Right atrium auricular region (tissue), 2 donors: ENCODE data around the gene CDC6. TPM values are rescaled to one million over a fixed set of nuclear protein-coding genes. Genes with fewer than 3 reads are reported as not detected.

Experiments
- DNase-seq: peaks from one replicate; pipeline ENCODE4 v3.0.0-alpha.2; 2019; ENCODE audit warnings: low spot score
- H3K27ac ChIP-seq, 2 donors: fragments of 200-600 bp; sonication (generic); 1 replicate in 1 of 2; 2 replicates in 1 of 2; pipeline ENCODE4 v1.5.1; 2016 to 2019
- H3K27me3 ChIP-seq, 2 donors: fragments of 200-600 bp; sonication (generic); one replicate each; pipeline versions ENCODE4 v1.5.1 to v1.6.0; 2017 to 2019
- H3K36me3 ChIP-seq: fragments of 200-600 bp; sonication (generic); one replicate; pipeline ENCODE4 v1.5.1; 2016
- H3K4me1 ChIP-seq, 2 donors: fragments of 200-600 bp; sonication (generic); one replicate each; pipeline versions ENCODE4 v1.5.1 to v1.6.0; 2017 to 2019
- H3K4me3 ChIP-seq, 2 donors: fragments of 200-600 bp; sonication (generic); 1 replicate in 1 of 2; 2 replicates in 1 of 2; pipeline ENCODE4 v1.5.1; 2017 to 2019; ENCODE audit warnings: mild to moderate bottlenecking in 1 of 2, moderate library complexity in 1 of 2
- H3K9me3 ChIP-seq, 2 donors: fragments of 200-600 bp; sonication (generic); one replicate each; pipeline ENCODE4 v1.5.1; 2019
- total RNA-seq, 2 donors: library from RNA; depleted of rRNA; stranded (reverse); fragments of >200 nt; gene quantifications; one replicate each; pipeline ENCODE4 v1.1.0, GENCODE V29; 2016
- TF ChIP-seq, protein P1 (sequence below), 2 donors: fragments of 200-600 bp; sonication (generic); IDR thresholded peaks; one replicate each; pipeline ENCODE4 v1.5.1; 2019; ENCODE audit warnings: antibody characterized with exemption in 2 of 2

CDC6 gene
- total RNA-seq, 2 donors from 2014 or later: 0.44 to 1.0 TPM

- H3K36me3 ChIP-seq: no peaks in the 10 kb centered on the region
- DNase-seq: peak; percentile 99
- H3K27ac ChIP-seq: peak overlapping the region; percentile 96 to 98
- peaks cover 0 to 94% of the 10 kb centered on the region in 2 donors for H3K4me1 ChIP-seq
- peak overlapping the region; percentile 92 to 97 for H3K4me3 ChIP-seq
- H3K9me3 ChIP-seq: no peaks in the 10 kb centered on the region
- H3K27me3 ChIP-seq: no peaks in the 10 kb centered on the region
- TF ChIP-seq, protein P1, sequence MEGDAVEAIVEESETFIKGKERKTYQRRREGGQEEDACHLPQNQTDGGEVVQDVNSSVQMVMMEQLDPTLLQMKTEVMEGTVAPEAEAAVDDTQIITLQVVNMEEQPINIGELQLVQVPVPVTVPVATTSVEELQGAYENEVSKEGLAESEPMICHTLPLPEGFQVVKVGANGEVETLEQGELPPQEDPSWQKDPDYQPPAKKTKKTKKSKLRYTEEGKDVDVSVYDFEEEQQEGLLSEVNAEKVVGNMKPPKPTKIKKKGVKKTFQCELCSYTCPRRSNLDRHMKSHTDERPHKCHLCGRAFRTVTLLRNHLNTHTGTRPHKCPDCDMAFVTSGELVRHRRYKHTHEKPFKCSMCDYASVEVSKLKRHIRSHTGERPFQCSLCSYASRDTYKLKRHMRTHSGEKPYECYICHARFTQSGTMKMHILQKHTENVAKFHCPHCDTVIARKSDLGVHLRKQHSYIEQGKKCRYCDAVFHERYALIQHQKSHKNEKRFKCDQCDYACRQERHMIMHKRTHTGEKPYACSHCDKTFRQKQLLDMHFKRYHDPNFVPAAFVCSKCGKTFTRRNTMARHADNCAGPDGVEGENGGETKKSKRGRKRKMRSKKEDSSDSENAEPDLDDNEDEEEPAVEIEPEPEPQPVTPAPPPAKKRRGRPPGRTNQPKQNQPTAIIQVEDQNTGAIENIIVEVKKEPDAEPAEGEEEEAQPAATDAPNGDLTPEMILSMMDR (IDR thresholded peaks at IDR 0.05): no peak
These were observed 30.5 kb downstream of the CDC6 start for GRCh38 chr17:40317880-40318829.

GRCh38 chr17:40318830-40319391 is 31.2 kb downstream of the CDC6 start:
- H3K4me3 ChIP-seq: peak overlapping the region; percentile 92 to 97
- H3K27me3 ChIP-seq: no peaks in the 10 kb centered on the region
- peak overlapping the region; percentile 96 to 98 for H3K27ac ChIP-seq
- H3K4me1 ChIP-seq: peaks cover 0 to 94% of the 10 kb centered on the region in 2 donors
- no peaks in the 10 kb centered on the region for H3K9me3 ChIP-seq
- TF ChIP-seq, protein P1 (IDR thresholded peaks at IDR 0.05): peak in 1 of 2 donors; percentile 46
- DNase-seq: no peak
- H3K36me3 ChIP-seq: no peaks in the 10 kb centered on the region

GRCh38 chr17:40319651-40320540 is 32.2 kb downstream of the CDC6 start:
- H3K27ac ChIP-seq: peak overlapping the region; percentile 96 to 98
- peak overlapping the region; percentile 92 to 97 for H3K4me3 ChIP-seq
- DNase-seq: no peak
- H3K4me1 ChIP-seq: peaks cover 0 to 94% of the 10 kb centered on the region in 2 donors
- H3K36me3 ChIP-seq: no peaks in the 10 kb centered on the region
- no peaks in the 10 kb centered on the region for H3K27me3 ChIP-seq
- H3K9me3 ChIP-seq: no peaks in the 10 kb centered on the region
- TF ChIP-seq, protein P1 (IDR thresholded peaks at IDR 0.05): no peak

GRCh38 chr17:40320756-40321523 is 33.3 kb downstream of the CDC6 start:
- Histone ChIP-seq H3K4me1 (peaks cover 0 to 94% of the 10 kb centered on the region in 2 donors), H3K4me3 (peak overlapping the region; percentile 8 to 52)
- peak; percentile 91 for DNase-seq

More at GRCh38 chr17:40320756-40321523, 33.3 kb downstream of the CDC6 start:
- Histone ChIP-seq H3K27ac (peak overlapping the region; percentile 96 to 98), H3K36me3 (no peaks in the 10 kb centered on the region), H3K27me3 (no peaks in the 10 kb centered on the region), H3K9me3 (no peaks in the 10 kb centered on the region)
- TF ChIP-seq, protein P1 (IDR thresholded peaks at IDR 0.05): no peak
